Aorta (tissue), 5 donors: ENCODE results near the gene BRAT1. TPM values are rescaled to one million over a fixed set of nuclear protein-coding genes. Genes with fewer than 3 reads are reported as not detected.

Experiments
- ATAC-seq: fragments of 200-7000 bp; cut with Tn5 transposase; one replicate; pipeline ENCODE4 v1.9.1; 2022; ENCODE audit warnings: moderate library complexity; ENCODE audit not compliant: low FRiP score
- DNase-seq, 2 donors: peaks; one replicate each; pipeline ENCODE4 v3.0.0-alpha.2; 2020
- H3K27ac ChIP-seq, 2 donors: one replicate each; pipeline ENCODE4 v1.5.1; 2013; ENCODE audit warnings: low read length in 2 of 2, mild to moderate bottlenecking in 2 of 2, moderate library complexity in 2 of 2, control low read depth in 1 of 2, inconsistent platforms in 1 of 2, low read depth in 1 of 2
- H3K27me3 ChIP-seq, 2 donors: one replicate each; pipeline ENCODE4 v1.6.1; 2013; ENCODE audit warnings: control low read depth in 1 of 2, low read length in 1 of 2, mild to moderate bottlenecking in 1 of 2, moderate library complexity in 1 of 2; ENCODE audit not compliant: insufficient read depth in 2 of 2, control insufficient read depth in 1 of 2
- H3K36me3 ChIP-seq, 2 donors: one replicate each; pipeline ENCODE4 v1.6.1; 2013; ENCODE audit warnings: control low read depth in 1 of 2, low read length in 1 of 2, mild to moderate bottlenecking in 1 of 2; ENCODE audit not compliant: insufficient read depth in 2 of 2, control insufficient read depth in 1 of 2
- H3K4me1 ChIP-seq, 2 donors: one replicate each; pipeline ENCODE4 v1.6.1; 2013; ENCODE audit warnings: low read length in 2 of 2, control low read depth in 1 of 2, mild to moderate bottlenecking in 1 of 2, moderate library complexity in 1 of 2; ENCODE audit not compliant: insufficient read depth in 2 of 2, control insufficient read depth in 1 of 2
- H3K4me3 ChIP-seq, 2 donors: one replicate each; pipeline ENCODE4 v1.5.1; 2013; ENCODE audit warnings: low read length in 2 of 2, control low read depth in 1 of 2, mild to moderate bottlenecking in 1 of 2
- H3K9me3 ChIP-seq: one replicate; pipeline ENCODE4 v1.6.1; 2013; ENCODE audit warnings: mild to moderate bottlenecking, low read length; ENCODE audit not compliant: control insufficient read depth
- WGBS, 2 donors: extraction: QIAGEN DNeasy Blood & Tissue Kit; methylation state at CpG; one replicate each; pipeline ENCODE4 v1.1.7; 2013; 5-methylcytosine and 5-hydroxymethylcytosine counted together
- intact Hi-C, 2 donors: fragments of 100-400 bp; cut with DNase I; formaldehyde crosslinking; loops; one replicate each; pipeline versions ENCODE4 v1.14.2 to v1.15.0; 2022
- polyA plus RNA-seq, 2 donors: library from polyadenylated mRNA; stranded (reverse); fragments of 200-250 nt; gene quantifications; one replicate each; pipeline ENCODE4 v1.2.3, GENCODE V29; 2013
- total RNA-seq, 2 donors: library from RNA; stranded (reverse); fragmentation: NEBNext Ultra II Directional; extraction: Animal tissue kit (Norgen Biotek cat#: 25700); gene quantifications; one replicate each; pipeline ENCODE4 v1.2.1, GENCODE V29; 2021
- donor health status: healthy with polysubstance abuse.
- donor health status: Bipolar disorder and iron deficiency.
- donor health status: DM: no; HTN: no; CAD: no.
- donor health status: DM: no; HTN: no; CAD: no.
- donor health status: DM: yes; HTN: yes; CAD: no.

The BRAT1 gene
- total and polyA plus RNA-seq, 4 donors: 11.8 to 63.9 (median 19.6) TPM

GRCh38 chr7:2514473-2515423 is 40.6 kb downstream of the BRAT1 start:
- no peak for ATAC-seq
- no peaks in the 10 kb centered on the region for H3K36me3 ChIP-seq
- intact Hi-C loops: no loop called here
- H3K27me3 ChIP-seq: peaks cover 0 to 1% of the 10 kb centered on the region in 2 donors
- H3K9me3 ChIP-seq: no peaks in the 10 kb centered on the region
- no peak overlapping the region for H3K27ac ChIP-seq
- H3K4me3 ChIP-seq: no peak overlapping the region
- 84 to 85% methylated on average over 9 of the region's 9 CpGs for WGBS, 2 donors
- no peaks in the 10 kb centered on the region for H3K4me1 ChIP-seq
- no peak for DNase-seq

GRCh38 chr7:2513702-2514101 is 41.6 kb downstream of the BRAT1 start:
- Histone ChIP-seq H3K36me3 (no peaks in the 10 kb centered on the region), H3K4me3 (no peak overlapping the region), H3K9me3 (no peaks in the 10 kb centered on the region), H3K4me1 (no peaks in the 10 kb centered on the region), H3K27ac (no peak overlapping the region), H3K27me3 (no peaks in the 10 kb centered on the region)
- no peak for ATAC-seq
- intact Hi-C loops: no loop called here
- WGBS, 2 donors: 95% methylated on average over 7 of the region's 7 CpGs
- DNase-seq: no peak

GRCh38 chr7:2512713-2513112 is 42.6 kb downstream of the BRAT1 start:
- DNase-seq (no peak), ATAC-seq (no peak)
- intact Hi-C loops: no loop called here
- no peak overlapping the region for H3K4me3 ChIP-seq
- no peaks in the 10 kb centered on the region for H3K36me3 ChIP-seq
- no peaks in the 10 kb centered on the region for H3K9me3 ChIP-seq
- no peaks in the 10 kb centered on the region for H3K27me3 ChIP-seq
- no peaks in the 10 kb centered on the region for H3K4me1 ChIP-seq
- no peak overlapping the region for H3K27ac ChIP-seq
- 90% methylated on average over 3 of the region's 3 CpGs for WGBS, 2 donors

GRCh38 chr7:2512179-2512661 is 43.1 kb downstream of the BRAT1 start:
- Histone ChIP-seq H3K27me3 (no peaks in the 10 kb centered on the region), H3K9me3 (no peaks in the 10 kb centered on the region), H3K27ac (no peak overlapping the region), H3K4me1 (no peaks in the 10 kb centered on the region), H3K4me3 (no peak overlapping the region), H3K36me3 (no peaks in the 10 kb centered on the region)
- intact Hi-C loops: no loop called here
- DNase-seq (no peak), ATAC-seq (no peak)
- 44 to 46% methylated on average over 12 of the region's 12 CpGs for WGBS, 2 donors

- no peaks in the 10 kb centered on the region for H3K36me3 ChIP-seq
- H3K4me1 ChIP-seq: no peaks in the 10 kb centered on the region
- ATAC-seq (no peak), DNase-seq (no peak)
- no peaks in the 10 kb centered on the region for H3K9me3 ChIP-seq
- H3K27ac ChIP-seq: no peak overlapping the region
- intact Hi-C loops: no loop called here
- H3K27me3 ChIP-seq: no peaks in the 10 kb centered on the region
- 68 to 77% methylated on average over 14 to 18 of the region's 18 CpGs for WGBS, 2 donors
- no peak overlapping the region for H3K4me3 ChIP-seq
These were observed 43.6 kb downstream of the BRAT1 start for GRCh38 chr7:2511769-2512168.

- H3K36me3 ChIP-seq: no peaks in the 10 kb centered on the region
- H3K4me3 ChIP-seq: no peak overlapping the region
- intact Hi-C loops: no loop called here
- no peaks in the 10 kb centered on the region for H3K4me1 ChIP-seq
- no peaks in the 10 kb centered on the region for H3K9me3 ChIP-seq
- peak; percentile 40 for ATAC-seq
- H3K27ac ChIP-seq: no peak overlapping the region
- 71 to 75% methylated on average over 26 to 27 of the region's 27 CpGs for WGBS, 2 donors
- peak in 1 of 2 donors; percentile 75 for DNase-seq
- no peaks in the 10 kb centered on the region for H3K27me3 ChIP-seq
These were observed 44.2 kb downstream of the BRAT1 start for GRCh38 chr7:2510909-2511768.

- H3K27me3 ChIP-seq: no peaks in the 10 kb centered on the region
- ATAC-seq (no peak), DNase-seq (no peak)
- intact Hi-C loops: no loop called here
- H3K9me3 ChIP-seq: no peaks in the 10 kb centered on the region
- 90 to 93% methylated on average over 12 to 13 of the region's 13 CpGs for WGBS, 2 donors
- H3K4me3 ChIP-seq: no peak overlapping the region
- no peaks in the 10 kb centered on the region for H3K36me3 ChIP-seq
- H3K27ac ChIP-seq: no peak overlapping the region
- H3K4me1 ChIP-seq: no peaks in the 10 kb centered on the region
These were observed 45.1 kb downstream of the BRAT1 start for GRCh38 chr7:2510130-2510776.

- Histone ChIP-seq H3K4me3 (no peak overlapping the region), H3K27me3 (no peaks in the 10 kb centered on the region), H3K27ac (no peak overlapping the region), H3K4me1 (no peaks in the 10 kb centered on the region), H3K9me3 (no peaks in the 10 kb centered on the region), H3K36me3 (no peaks in the 10 kb centered on the region)
- ATAC-seq (no peak), DNase-seq (no peak)
- WGBS, 2 donors: 85 to 93% methylated on average over 22 to 23 of the region's 23 CpGs
- intact Hi-C loops: no loop called here
These were observed 45.9 kb downstream of the BRAT1 start for GRCh38 chr7:2509298-2509906.
